ENCODE results near the gene ACP4.

Gene ACP4

DNA sequence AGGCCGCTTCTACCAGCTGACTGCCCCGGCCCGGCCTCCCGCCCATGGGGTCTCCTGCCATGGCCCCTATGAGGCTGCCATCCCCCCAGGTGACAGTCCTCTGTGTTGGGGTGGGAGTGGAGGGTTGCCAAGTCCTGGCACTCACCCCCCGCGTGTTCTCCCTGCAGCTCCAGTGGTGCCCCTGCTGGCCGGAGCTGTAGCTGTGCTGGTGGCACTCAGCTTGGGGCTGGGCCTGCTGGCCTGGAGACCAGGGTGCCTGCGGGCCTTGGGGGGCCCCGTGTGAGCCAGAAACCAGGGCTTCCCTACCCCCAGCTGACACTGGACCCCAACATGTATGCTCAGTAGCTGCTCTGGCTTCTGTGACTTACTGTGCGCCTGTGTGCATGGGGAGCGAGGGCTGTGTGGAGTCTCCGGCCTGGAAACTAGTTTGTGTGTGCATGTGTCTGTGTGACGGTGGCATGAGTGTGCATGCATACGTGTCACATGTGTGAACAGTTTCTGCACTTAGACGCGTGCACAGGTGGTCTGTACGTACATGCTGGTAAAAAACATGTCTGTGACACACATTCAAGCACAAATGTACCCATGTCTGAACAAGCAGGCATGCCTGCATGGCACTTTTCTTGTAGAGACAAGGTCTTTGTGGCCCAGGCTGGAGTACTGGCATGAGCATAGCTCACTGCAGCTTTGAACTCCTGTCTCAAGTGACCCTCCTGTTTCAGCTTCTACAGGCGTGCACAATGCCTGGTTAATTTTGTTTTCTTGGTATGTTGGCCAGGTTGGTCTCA, 4.9 kb downstream of the ACP4 start:
- in situ Hi-C loops (cut with HindIII; ENCODE audit: low pct_unique_long_range_greater_than_20kb, low sequenced_read_pairs): no loop called here
- TF ChIP-seq JUND (IDR thresholded peaks at IDR 0.05; ENCODE audit: low read depth): no peak
- DNase-seq (ENCODE audit: low read depth in 1 of 2, low spot score in 1 of 2): no peak

DNA sequence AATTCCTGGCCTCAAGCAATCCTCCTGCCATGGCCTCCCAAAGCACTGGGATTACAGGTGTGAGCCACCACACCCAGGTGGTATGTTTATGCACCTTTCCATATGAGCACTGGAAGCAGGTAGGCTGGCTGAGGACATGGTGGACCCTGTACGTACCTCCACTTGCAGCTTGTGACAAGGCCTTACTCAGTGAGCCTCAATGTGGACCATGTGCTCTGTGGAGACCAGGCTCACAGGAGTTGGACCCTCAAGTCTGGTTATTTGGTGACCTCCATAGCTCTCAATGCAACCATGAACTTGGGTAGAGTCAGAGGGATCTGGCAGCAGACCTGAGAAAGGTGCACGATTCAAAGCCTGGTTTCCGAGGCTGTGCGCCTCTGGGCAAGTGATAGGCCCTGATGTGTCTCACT, 5.5 kb downstream of the ACP4 start:
- TF ChIP-seq JUND (IDR thresholded peaks at IDR 0.05; ENCODE audit: low read depth): no peak

DNA sequence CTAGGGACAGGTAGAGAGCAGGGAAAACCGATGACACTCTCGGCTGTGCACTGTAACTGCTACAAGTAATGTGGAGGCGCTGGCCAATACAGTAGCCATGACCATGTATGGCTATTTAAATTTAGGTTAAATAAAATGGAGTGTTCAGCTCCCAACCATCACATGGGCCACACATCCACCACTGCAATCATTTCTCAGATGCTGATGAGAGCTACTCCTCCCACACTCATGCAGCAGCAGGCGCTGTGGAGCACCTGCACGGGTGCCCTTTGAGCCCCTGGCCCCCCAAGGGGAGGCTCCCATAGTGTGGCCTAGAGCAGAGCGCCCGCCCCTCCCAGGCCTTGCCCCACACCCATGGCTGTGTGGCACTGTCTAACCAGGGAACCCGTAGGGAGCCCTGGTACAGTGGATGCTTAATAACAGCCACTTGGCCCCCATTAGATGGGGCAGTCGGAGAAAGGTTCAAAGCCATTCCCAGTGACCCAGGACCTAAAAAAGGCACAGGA, 6.0 kb downstream of the ACP4 start:
- TF ChIP-seq JUND (IDR thresholded peaks at IDR 0.05; ENCODE audit: low read depth): no peak
- DNase-seq (ENCODE audit: low read depth in 1 of 2, low spot score in 1 of 2): no peak
- in situ Hi-C loops (cut with HindIII; ENCODE audit: low pct_unique_long_range_greater_than_20kb, low sequenced_read_pairs): no loop called here

More for the DNA sequence above, 5.5 kb downstream of the ACP4 start:
- in situ Hi-C loops (cut with HindIII; ENCODE audit: low pct_unique_long_range_greater_than_20kb, low sequenced_read_pairs): no loop called here
- no peak for DNase-seq (ENCODE audit: low read depth in 1 of 2, low spot score in 1 of 2)

DNA sequence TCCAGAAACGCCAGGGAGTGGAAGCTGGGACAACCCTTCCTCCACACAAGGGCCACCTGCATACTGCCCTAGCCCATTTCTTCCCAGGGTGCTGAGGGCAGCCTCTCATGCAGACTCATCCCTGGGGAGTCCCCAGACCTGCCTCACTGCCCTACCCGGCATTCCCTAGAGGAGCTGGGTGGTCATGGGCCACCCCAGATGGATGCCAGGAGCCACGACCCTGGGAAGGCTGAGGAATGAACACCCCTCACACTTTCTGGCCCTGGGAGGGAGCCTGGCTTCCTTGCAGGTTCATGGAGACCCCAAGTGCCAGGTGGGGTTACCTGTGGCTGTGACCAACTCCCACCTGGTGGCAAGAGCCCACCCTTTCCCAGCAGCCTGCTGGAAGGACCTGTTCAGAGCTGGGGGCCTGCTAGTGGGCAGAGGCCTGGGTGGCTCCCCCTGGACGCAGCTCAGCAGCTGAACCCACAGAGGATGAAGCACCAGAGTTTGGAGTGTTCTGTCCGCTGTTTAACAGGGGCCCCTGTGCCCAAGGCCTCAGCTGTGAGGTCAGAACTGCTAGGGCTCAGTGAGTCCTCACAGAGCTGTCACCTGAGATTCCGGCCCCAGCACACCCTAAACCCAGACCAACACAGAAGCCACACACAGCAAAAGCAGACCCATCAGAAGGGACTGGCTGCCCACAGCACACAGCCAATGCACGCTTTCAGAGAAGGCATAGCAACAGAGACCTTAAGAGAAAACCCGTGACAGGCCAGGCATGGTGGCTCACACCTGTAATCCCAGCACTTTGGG, 6.6 kb downstream of the ACP4 start:
- TF ChIP-seq JUND (IDR thresholded peaks at IDR 0.05; ENCODE audit: low read depth): no peak
- no peak for DNase-seq (ENCODE audit: low read depth in 1 of 2, low spot score in 1 of 2)
- in situ Hi-C loops (cut with HindIII; ENCODE audit: low pct_unique_long_range_greater_than_20kb, low sequenced_read_pairs): no loop called here

DNA sequence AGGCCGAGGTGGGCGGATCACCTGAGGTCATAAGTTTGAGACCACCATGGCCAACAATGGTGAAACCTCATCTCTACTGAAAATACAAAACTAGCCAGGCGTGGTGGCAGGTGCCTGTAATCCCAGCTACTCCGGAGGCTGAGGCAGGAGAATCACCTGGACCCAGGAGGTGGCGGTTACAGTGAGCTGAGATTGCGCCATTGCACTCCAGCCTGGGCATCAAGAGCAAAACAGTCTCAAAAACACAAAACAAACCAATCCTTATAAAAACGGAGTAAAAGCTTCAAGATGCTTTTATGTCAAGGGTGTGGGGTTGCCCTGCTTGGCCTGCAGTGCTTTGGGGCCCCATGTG, 7.2 kb downstream of the ACP4 start:
- DNase-seq (ENCODE audit: low read depth in 1 of 2, low spot score in 1 of 2): no peak
- TF ChIP-seq JUND (IDR thresholded peaks at IDR 0.05; ENCODE audit: low read depth): no peak
- in situ Hi-C loops (cut with HindIII; ENCODE audit: low pct_unique_long_range_greater_than_20kb, low sequenced_read_pairs): no loop called here

DNA sequence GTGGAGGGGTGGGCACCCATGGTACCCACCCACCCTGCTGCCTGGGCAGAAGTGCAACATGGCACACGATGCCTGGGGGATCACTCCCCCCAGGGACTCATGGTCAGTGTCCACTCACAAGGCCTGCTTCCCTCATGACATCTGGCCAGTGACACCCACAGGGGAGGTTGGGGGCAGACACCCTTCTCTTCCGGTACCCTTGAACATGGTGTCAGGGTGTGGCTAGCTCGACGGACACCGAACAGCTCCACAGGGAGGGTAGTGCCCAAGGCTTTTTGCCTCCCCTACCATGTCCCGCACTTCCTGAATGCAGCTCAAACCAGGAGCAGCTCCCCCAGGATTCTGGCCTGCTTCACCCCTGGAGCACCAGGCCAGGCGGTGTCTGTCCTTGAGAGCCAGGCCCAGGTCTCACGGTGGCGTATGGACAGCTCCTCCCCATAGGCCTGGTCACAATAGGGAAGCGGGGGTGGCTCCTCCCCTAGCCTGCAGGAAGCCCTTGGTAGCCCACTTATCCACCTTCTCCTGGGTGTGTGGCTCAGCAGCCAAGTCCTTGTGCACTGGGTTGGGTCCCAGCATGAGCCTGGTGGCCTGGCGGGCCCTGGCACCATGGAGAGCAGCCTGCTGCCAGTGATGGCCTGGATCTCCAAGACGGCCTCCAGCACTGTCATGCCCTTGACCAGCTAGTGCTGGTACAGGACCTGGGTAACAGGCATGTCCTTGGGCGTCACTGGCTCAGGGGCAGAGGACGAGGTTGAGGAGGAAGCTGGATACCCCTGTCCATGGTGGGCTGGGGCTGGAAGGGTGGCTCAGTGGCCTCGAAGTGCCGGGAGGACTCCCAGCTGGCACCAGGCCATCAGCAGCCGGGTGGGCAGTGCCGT, 7.8 kb downstream of the ACP4 start:
- DNase-seq (ENCODE audit: low read depth in 1 of 2, low spot score in 1 of 2): no peak
- no peak for TF ChIP-seq JUND (IDR thresholded peaks at IDR 0.05; ENCODE audit: low read depth)
- in situ Hi-C loops (cut with HindIII; ENCODE audit: low pct_unique_long_range_greater_than_20kb, low sequenced_read_pairs): no loop called here

DNA sequence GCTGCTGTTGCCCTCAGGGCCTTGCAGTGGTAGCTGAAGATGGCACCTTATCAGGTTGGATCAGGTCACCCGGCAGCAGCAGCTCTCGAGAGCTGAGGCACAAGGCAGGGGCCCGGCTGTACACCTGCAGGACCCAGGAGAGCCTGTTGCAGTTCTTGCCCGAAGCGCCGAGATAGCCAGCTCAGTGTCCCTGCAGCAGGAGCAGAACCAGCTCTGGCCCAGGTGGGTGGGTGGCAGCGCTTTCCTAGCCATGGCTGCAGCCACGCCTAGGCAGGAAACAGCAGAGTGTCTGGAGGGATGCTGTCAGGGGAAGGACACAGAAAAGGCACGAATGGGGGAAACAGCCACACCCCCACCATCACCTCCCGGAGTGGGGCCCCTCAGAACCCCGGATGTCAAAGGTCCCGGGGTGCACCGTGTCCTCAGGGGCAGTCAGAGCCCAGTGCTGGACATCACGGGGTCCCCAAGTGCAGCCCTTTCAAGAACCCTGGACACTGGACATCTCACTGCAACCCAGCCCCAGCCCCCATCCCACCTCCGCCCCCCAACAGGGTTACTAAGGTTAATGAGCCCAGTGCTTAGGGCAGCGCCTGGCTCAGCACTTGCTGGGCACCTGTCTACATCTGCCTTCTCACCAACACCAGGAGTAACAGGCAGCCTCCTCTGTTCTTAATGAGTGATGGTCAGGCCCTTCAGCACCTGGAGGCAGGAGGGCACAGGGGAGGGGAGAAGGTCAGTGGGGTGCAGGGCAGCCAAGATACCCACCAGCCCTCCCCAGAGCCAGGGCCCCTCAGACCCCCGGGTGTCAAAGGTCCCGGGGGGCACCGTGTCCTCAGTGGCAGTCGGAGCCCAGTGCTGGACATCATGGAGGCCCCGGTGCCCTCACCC, 8.7 kb downstream of the ACP4 start:
- in situ Hi-C loops (cut with HindIII; ENCODE audit: low pct_unique_long_range_greater_than_20kb, low sequenced_read_pairs): no loop called here
- no peak for DNase-seq (ENCODE audit: low read depth in 1 of 2, low spot score in 1 of 2)
- no peak for TF ChIP-seq JUND (IDR thresholded peaks at IDR 0.05; ENCODE audit: low read depth)

DNA sequence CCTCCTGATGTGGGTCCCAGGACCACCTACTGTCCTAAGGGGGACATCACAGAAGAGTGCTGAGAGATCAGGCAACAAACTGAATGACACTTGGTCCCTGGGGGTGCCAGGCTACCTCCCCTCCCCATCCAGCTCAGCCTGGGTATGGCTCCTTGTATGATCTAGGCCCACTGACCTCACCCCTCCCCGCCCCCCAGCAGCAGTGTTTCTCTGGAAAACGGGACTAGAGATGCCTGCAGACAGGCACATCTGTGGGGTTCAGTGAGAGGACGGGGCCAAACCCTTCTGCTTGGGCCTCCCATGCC, 9.3 kb downstream of the ACP4 start:
- in situ Hi-C loops (cut with HindIII; ENCODE audit: low pct_unique_long_range_greater_than_20kb, low sequenced_read_pairs): no loop called here
- no peak for DNase-seq (ENCODE audit: low read depth in 1 of 2, low spot score in 1 of 2)

DNA sequence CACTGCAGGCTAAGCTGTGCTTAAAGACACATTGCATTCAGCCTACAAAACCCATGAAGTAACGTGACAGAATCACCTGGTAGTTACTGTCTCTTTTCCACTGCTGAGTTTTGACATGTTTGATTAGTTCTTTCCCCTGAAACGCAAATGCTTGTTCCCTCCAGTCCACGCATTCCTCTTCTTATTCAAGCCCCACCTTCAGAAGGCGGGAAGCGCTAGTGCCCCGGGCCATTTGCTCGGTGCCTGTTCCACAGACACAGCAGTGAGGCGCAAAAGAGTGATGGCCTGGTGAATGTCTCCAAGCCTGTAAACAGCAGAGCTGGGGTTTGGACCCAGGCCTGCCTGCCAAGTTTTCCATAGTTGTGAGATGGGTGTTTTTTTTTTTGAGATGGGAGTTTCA, 10.9 kb downstream of the ACP4 start:
- DNase-seq (ENCODE audit: low read depth in 1 of 2, low spot score in 1 of 2): no peak
- no peak for TF ChIP-seq JUND (IDR thresholded peaks at IDR 0.05; ENCODE audit: low read depth)
- in situ Hi-C loops (cut with HindIII; ENCODE audit: low pct_unique_long_range_greater_than_20kb, low sequenced_read_pairs): no loop called here

More for the DNA sequence above, 9.3 kb downstream of the ACP4 start:
- TF ChIP-seq JUND (IDR thresholded peaks at IDR 0.05; ENCODE audit: low read depth): no peak

DNA sequence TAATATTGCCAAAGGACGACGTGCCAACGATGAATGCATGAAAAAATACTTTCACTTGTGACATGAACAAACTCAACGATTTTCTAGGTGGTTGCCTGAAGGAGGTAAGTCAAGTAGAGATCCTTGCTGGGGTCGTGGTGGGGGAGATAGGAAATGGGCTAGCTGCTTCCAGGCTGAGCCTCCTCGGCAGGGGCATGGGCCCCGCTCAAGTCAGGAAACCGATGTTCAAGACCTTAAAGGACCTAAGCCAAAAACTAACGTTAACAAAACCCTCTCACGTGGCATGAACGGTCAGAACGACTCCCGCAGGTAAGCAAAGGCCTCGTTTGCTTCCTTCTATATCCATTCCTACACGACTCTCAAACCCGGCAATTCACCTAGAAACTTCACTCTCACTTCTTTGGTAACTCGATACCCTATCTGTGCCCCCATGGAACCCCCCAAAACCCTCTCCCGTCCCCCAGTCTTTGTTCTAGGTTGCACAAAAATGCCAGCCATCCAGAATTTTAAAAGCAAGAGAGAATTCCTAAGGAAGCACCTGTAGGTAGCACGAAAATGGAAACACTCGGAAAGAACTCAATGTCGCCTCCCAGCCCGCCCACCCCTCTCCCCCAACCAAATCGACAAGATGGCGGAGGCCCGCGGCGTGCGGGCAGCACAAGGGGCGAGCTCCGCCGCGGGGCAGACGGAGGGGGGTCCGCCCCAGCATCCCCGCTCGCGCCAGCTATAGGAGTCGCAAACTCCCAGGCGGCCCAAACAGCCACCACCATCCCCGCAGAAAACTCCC, 13.6 kb downstream of the ACP4 start:
- no peak for TF ChIP-seq JUND (IDR thresholded peaks at IDR 0.05; ENCODE audit: low read depth)
- in situ Hi-C loops (cut with HindIII; ENCODE audit: low pct_unique_long_range_greater_than_20kb, low sequenced_read_pairs): no loop called here
- no peak for DNase-seq (ENCODE audit: low read depth in 1 of 2, low spot score in 1 of 2)
